HepG2 (cell line): ENCODE data around the gene PRSS21. TPM values are rescaled to one million over a fixed set of nuclear protein-coding genes. Genes with fewer than 3 reads are reported as not detected.

Experiments used
- AHR ChIP-seq: IDR thresholded peaks from 2 replicates; pipeline ENCODE4 v1.6.1; 2018; ENCODE audit warnings: missing genetic modification reagents, missing compliant biosample characterization
- BHLHE40 ChIP-seq: IDR thresholded peaks from 2 replicates; pipeline ENCODE4 v1.6.1; 2011; ENCODE audit warnings: low read length, improper control_type of control experiment
- GABPA ChIP-seq, 2 experiments: IDR thresholded peaks; 2 replicates each; pipeline ENCODE4 v1.6.1; 2011 to 2016; ENCODE audit warnings: low read depth in 2 of 2, low read length in 1 of 2, missing biosample characterization in 1 of 2, missing genetic modification characterization in 1 of 2
- HMGXB3 ChIP-seq: sonication (generic); formaldehyde crosslinking; IDR thresholded peaks from 2 replicates; pipeline ENCODE4 v1.4.0; 2020; ENCODE audit warnings: missing genetic modification reagents, borderline replicate concordance
- KDM4B ChIP-seq: sonication (generic); formaldehyde crosslinking; IDR thresholded peaks from 2 replicates; pipeline ENCODE4 v1.4.0; 2020; ENCODE audit warnings: missing genetic modification reagents
- SMAD1 ChIP-seq: sonication (generic); formaldehyde crosslinking; IDR thresholded peaks from 2 replicates; pipeline ENCODE4 v1.4.0; 2020; ENCODE audit warnings: missing genetic modification reagents, low read depth, mild to moderate bottlenecking, borderline replicate concordance
- TARDBP ChIP-seq: sonication (generic); formaldehyde crosslinking; IDR thresholded peaks from 2 replicates; pipeline ENCODE4 v1.8.0; 2022; ENCODE audit warnings: mild to moderate bottlenecking, missing genetic modification reagents
- U2AF1 ChIP-seq: fragments of 200-400 bp; formaldehyde crosslinking; optimal IDR thresholded peaks from 2 replicates; pipeline ENCODE3; 2017; ENCODE audit warnings: mild to moderate bottlenecking, low read depth, low read length
- ZBTB21 ChIP-seq: sonication (generic); formaldehyde crosslinking; IDR thresholded peaks from 2 replicates; pipeline ENCODE4 v1.4.0; 2020; ENCODE audit warnings: missing genetic modification reagents
- ZBTB7A ChIP-seq: sonication (generic); formaldehyde crosslinking; IDR thresholded peaks from 2 replicates; pipeline ENCODE4 v1.8.0; 2022; ENCODE audit warnings: mild to moderate bottlenecking, missing genetic modification reagents
- ZBTB7B ChIP-seq: sonication (generic); formaldehyde crosslinking; IDR thresholded peaks from 2 replicates; pipeline ENCODE4 v1.4.0; 2020; ENCODE audit warnings: missing genetic modification reagents
- ZNF205 ChIP-seq: IDR thresholded peaks from 2 replicates; pipeline ENCODE4 v1.6.1; 2018; ENCODE audit warnings: missing biosample characterization, missing genetic modification reagents
- ZNF224 ChIP-seq: sonication (generic); formaldehyde crosslinking; IDR thresholded peaks from 2 replicates; pipeline ENCODE4 v1.5.0; 2020; ENCODE audit warnings: mild to moderate bottlenecking, missing genetic modification reagents
- ZNF256 ChIP-seq: sonication (generic); formaldehyde crosslinking; conservative IDR thresholded peaks from 2 replicates; pipeline ENCODE4 v1.4.0; 2020; ENCODE audit warnings: missing genetic modification reagents
- ZNF326 ChIP-seq: sonication (generic); formaldehyde crosslinking; IDR thresholded peaks from 2 replicates; pipeline ENCODE4 v1.4.0; 2020; ENCODE audit warnings: missing genetic modification reagents, borderline replicate concordance
- ZNF44 ChIP-seq: sonication (generic); formaldehyde crosslinking; IDR thresholded peaks from 2 replicates; pipeline ENCODE4 v1.5.1; 2020; ENCODE audit warnings: mild to moderate bottlenecking, missing genetic modification reagents
- ZNF670 ChIP-seq: sonication (generic); formaldehyde crosslinking; IDR thresholded peaks from 2 replicates; pipeline ENCODE4 v1.8.0; 2022; ENCODE audit warnings: mild to moderate bottlenecking, missing genetic modification reagents, borderline replicate concordance
- polyA plus RNA-seq, 8 experiments: library from polyadenylated mRNA; depleted of rRNA in 3 of 8; stranded (reverse) in 7 of 8; unstranded in 1 of 8; fragments of >200 nt; fragmentation: Illumina TruSeq in 4 of 8; extraction: Trizol in 4 of 8; gene quantifications; 2 replicates each; pipeline versions ENCODE4 v1.2.1 to v1.2.3, GENCODE V29; 2011 to 2016; ENCODE audit warnings: low read depth in 4 of 8, missing spikeins in 1 of 8, mixed read lengths in 1 of 8; ENCODE audit not compliant: insufficient read depth in 1 of 8
- total RNA-seq, 5 experiments: library from RNA; depleted of rRNA; stranded (reverse); fragments of >200 nt; fragmentation: Illumina TruSeq; extraction: Trizol; gene quantifications; 2 replicates each; pipeline ENCODE4 v1.2.3, GENCODE V29; 2016; ENCODE audit warnings: low read depth in 1 of 5
- TF ChIP-seq, protein P1 (sequence below): sonication (generic); formaldehyde crosslinking; IDR thresholded peaks from 2 replicates; pipeline ENCODE4 v1.4.0; 2020; ENCODE audit warnings: mild to moderate bottlenecking, low read depth, missing genetic modification reagents
- TF ChIP-seq, protein P2 (sequence below): sonication (generic); formaldehyde crosslinking; IDR thresholded peaks from 2 replicates; pipeline ENCODE4 v1.4.0; 2020; ENCODE audit warnings: missing genetic modification reagents, mild to moderate bottlenecking, borderline replicate concordance
- TF ChIP-seq, protein P3 (sequence below): IDR thresholded peaks from 2 replicates; pipeline ENCODE4 v1.6.1; 2018; ENCODE audit warnings: missing genetic modification reagents
- TF ChIP-seq, protein P4 (sequence below): sonication (generic); formaldehyde crosslinking; IDR thresholded peaks from 2 replicates; pipeline ENCODE4 v1.8.0; 2022; ENCODE audit warnings: mild to moderate bottlenecking, missing genetic modification reagents, moderate library complexity

The PRSS21 gene
- total and polyA plus RNA-seq, 2 of the 13 experiments (the other 11 are each of a cell fraction or from before 2014, with no cell fraction given) = not detected

- no peak for TF ChIP-seq HMGXB3
- TF ChIP-seq, protein P1, sequence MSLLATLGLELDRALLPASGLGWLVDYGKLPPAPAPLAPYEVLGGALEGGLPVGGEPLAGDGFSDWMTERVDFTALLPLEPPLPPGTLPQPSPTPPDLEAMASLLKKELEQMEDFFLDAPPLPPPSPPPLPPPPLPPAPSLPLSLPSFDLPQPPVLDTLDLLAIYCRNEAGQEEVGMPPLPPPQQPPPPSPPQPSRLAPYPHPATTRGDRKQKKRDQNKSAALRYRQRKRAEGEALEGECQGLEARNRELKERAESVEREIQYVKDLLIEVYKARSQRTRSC (CRISPR knock-in tag) = no peak
- TF ChIP-seq KDM4B = peak; percentile 75; the same call in 1 of the 2 replicates
- TF ChIP-seq, protein P2, sequence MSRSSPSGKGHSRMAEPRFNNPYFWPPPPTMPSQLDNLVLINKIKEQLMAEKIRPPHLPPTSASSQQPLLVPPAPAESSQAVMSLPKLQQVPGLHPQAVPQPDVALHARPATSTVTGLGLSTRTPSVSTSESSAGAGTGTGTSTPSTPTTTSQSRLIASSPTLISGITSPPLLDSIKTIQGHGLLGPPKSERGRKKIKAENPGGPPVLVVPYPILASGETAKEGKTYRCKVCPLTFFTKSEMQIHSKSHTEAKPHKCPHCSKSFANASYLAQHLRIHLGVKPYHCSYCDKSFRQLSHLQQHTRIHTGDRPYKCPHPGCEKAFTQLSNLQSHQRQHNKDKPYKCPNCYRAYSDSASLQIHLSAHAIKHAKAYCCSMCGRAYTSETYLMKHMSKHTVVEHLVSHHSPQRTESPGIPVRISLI (CRISPR knock-in tag) = no peak
- no peak for TF ChIP-seq ZNF326 (CRISPR knock-in tag)
- TF ChIP-seq, protein P3, sequence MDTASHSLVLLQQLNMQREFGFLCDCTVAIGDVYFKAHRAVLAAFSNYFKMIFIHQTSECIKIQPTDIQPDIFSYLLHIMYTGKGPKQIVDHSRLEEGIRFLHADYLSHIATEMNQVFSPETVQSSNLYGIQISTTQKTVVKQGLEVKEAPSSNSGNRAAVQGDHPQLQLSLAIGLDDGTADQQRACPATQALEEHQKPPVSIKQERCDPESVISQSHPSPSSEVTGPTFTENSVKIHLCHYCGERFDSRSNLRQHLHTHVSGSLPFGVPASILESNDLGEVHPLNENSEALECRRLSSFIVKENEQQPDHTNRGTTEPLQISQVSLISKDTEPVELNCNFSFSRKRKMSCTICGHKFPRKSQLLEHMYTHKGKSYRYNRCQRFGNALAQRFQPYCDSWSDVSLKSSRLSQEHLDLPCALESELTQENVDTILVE = no peak; the same call in 1 of the 2 replicates
- TF ChIP-seq GABPA (IDR thresholded peaks at IDR 0.05; ENCODE audit: low read depth, low read length) = peak; percentile 45; the same call in 1 of the 2 replicates
- no peak for TF ChIP-seq GABPA (CRISPR knock-in tag; IDR thresholded peaks at IDR 0.05; ENCODE audit: low read depth)
- no peak for TF ChIP-seq ZNF256 (CRISPR knock-in tag)
- TF ChIP-seq ZBTB7B (CRISPR knock-in tag) = peak; percentile 82
- TF ChIP-seq ZNF205 (CRISPR knock-in tag) = no peak
- peak; percentile 36; the same call in 1 of the 2 replicates for TF ChIP-seq TARDBP
- TF ChIP-seq AHR = peak; percentile 87; the same call in 1 of the 2 replicates
- 0 out of 2 replicates have a peak, but pooled peaks have one; percentile 9 for TF ChIP-seq SMAD1 (CRISPR knock-in tag)
- TF ChIP-seq BHLHE40 = no peak
- TF ChIP-seq U2AF1 = no peak
- no peak for TF ChIP-seq ZNF670 (CRISPR knock-in tag)
- no peak for TF ChIP-seq ZBTB7A
- TF ChIP-seq, protein P4, sequence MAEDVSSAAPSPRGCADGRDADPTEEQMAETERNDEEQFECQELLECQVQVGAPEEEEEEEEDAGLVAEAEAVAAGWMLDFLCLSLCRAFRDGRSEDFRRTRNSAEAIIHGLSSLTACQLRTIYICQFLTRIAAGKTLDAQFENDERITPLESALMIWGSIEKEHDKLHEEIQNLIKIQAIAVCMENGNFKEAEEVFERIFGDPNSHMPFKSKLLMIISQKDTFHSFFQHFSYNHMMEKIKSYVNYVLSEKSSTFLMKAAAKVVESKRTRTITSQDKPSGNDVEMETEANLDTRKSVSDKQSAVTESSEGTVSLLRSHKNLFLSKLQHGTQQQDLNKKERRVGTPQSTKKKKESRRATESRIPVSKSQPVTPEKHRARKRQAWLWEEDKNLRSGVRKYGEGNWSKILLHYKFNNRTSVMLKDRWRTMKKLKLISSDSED = no peak
- TF ChIP-seq ZNF44 = no peak
- TF ChIP-seq ZBTB21 (CRISPR knock-in tag) = no peak
- 0 out of 2 replicates have a peak, but pooled peaks have one; percentile 37 for TF ChIP-seq ZNF224
Observed at GRCh38 chr16:2777231-2777902, 39.7 kb upstream of the PRSS21 start, which contains the start of gene ELOB (continued).
